ENCODE data around the gene RARB. TPM values are rescaled to one million over a fixed set of nuclear protein-coding genes. Genes with fewer than 3 reads are reported as not detected.

Gene RARB
- total RNA-seq, 1 donor from 2014 or later, result 20.3 TPM

DNA sequence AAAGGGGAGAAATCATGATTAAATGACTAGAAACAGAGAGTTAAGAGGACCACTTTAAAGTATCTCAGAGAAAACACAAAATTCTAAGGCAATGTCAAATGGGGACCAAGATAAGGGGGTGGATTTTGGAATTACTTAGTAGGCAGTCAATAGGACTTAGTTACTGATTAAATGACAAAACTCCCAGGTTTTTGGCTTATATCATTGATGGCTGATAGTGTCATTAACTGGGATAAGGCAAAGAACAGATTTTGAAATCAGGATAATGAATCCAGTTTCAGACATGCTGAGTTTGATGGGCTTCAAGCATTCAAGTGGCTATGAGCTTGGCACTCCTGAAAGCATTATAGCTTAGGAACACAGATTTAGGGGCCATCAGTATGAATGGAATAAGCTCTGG, 182.7 kb downstream of the RARB start:
- DNase-seq (ENCODE audit: low spot score), result no peak
- intact Hi-C loops (cut with DNase I), result no loop called here

DNA sequence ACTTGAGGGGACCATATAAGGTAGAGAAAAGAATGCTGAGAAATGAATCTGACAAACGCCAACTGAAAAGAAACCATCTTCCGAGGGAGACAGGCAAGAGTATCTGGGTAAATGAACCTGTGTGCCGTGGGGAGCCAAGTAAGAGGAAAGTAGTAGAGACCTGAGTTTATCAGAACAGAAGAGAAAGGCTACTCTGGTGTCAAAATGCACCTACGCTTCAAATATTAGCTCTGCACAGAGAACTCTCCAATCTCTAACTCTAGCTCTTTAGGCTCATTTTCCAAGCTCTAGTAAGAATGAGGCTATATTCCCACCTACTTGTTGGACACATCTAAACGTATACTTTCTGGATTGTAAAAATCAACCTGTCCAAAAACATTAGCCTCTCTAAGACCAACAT, 183.1 kb downstream of the RARB start:
- intact Hi-C loops (cut with DNase I), result no loop called here
- DNase-seq (ENCODE audit: low spot score), result no peak

DNA sequence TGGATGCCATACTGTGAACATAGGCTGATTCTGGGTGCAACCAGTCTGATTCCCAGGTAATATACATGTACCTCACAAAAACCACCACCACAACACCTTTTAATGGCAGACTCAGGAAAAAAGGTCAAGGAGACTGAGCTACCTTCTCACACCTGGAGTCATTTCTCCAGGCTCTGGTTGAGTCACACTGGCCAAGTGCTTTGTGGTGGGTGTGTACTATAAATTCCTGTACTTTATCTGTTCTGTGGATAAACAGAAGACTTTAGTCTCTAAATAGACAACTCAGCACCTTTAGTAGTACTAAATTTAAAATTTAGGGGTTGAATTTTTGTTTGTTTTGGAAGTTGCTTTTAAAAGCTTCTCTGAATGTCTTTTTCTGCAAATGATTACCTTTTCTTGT, 190.0 kb downstream of the RARB start:
- no peak for DNase-seq (ENCODE audit: low spot score)
- intact Hi-C loops (cut with DNase I), result no loop called here

DNA sequence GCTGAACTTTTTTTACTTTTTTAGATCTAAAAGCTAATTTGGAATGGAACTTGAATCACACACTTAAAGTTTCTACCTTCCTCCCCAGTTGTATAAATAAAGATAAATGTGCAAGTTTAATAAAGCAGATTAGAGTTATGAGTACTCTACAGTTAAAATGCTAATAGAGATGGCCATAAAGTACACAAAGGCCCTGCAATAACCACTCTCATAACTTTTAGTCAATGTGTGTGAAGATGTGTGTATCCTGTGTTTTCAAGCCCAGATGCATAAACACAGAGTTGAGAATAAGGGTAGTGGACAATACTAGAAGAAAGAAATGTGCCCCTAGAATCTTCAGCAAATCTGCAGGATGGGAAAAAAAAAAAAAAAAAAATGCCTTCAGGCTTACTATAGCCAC, 191.3 kb downstream of the RARB start:
- no peak for DNase-seq (ENCODE audit: low spot score)
- intact Hi-C loops (cut with DNase I), result no loop called here

DNA sequence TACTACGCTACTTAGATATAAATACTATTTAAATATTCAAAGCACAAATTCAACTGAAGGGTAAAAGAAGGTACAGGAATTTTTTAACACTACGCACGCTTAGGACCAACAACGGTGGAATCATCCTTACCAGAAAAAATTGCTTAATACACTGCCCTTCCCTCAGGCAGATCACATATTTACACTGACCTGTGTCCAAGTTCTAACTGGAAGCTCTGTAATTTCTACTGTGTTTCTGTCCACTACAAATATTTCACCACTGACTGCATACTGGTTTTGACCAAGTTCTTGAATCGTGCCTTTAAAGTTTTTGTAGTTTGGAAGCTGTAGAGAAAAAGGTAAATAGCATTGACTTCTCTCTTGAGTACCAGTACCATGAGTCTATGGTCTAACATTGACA, 192.4 kb downstream of the RARB start:
- intact Hi-C loops (cut with DNase I), result no loop called here

DNA sequence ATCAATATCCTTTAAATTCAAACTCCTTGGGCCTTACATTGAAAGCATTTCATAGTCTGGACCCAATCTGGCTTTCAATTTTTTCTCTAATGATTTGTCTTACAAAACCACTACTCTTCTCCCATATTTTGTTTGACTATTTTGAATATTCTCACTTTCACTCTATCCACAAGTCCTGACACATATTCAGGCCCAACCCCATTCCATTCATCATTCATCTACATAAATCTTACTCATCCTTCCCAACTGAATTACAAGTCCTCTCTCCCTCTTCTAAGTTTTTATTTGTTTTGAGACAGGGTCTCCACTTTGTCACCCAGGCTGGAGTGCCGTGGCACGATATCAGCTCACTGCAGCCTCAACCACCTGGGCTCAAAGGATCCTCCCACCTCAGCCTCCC, 193.0 kb downstream of the RARB start:
- no peak for DNase-seq (ENCODE audit: low spot score)
- intact Hi-C loops (cut with DNase I), result no loop called here

More for the DNA sequence above, 192.4 kb downstream of the RARB start:
- no peak for DNase-seq (ENCODE audit: low spot score)

DNA sequence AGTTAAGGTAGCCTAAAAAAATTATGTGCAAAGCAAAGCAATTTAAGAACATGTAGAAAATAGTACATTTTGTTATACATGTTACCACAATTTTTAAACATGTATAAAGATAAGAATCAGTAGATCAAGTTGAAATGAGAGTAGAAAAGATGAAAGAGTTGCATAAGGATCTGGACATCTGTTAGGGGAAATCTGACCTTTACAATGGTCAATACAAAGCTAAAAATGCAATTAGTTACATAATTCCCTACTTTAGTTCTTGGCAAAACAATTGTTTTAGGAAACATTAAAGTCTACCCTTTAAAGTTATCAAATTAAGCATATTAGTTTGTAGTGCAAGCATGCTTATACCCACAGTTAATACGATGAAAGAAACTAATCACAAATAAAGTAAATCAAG, 203.9 kb downstream of the RARB start:
- DNase-seq (ENCODE audit: low spot score), result no peak
- intact Hi-C loops (cut with DNase I), result no loop called here

DNA sequence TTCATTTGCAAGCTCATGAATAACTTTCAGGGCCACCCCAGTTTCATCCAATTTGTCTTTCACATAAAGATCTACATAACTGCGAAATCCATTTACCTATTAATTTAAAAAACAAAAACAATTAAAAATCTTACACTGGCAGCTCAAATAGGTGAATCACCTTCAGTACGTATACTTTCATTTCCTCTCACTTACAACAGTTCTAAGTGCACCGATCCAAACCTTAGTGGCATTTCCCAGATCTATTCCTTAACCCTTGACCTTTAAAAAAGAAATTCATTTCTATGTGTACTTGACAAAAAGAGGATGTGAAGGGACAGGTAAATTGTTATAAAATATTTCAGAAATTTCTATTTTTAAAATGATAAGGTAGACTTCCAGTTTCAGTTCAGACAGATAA, 205.9 kb downstream of the RARB start:
- intact Hi-C loops (cut with DNase I), result no loop called here
- no peak for DNase-seq (ENCODE audit: low spot score)

DNA sequence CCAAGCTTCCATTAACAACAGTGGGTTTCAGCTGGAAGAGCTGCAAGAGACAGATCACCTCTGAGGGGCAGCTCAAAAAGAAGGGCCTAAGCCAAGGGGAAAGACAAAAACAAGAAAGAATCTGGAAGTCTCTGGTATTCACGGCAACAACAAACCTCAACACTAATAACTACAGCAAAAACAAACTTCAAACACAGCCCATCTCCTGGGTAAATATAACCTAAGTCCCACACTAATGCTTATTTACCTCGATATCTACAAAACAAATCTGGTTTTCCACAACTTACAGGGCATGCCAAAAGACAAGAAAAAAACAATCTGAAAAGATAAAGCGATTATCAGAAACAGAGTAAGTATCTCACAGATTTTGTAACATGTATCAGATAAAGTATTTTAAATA, 207.0 kb downstream of the RARB start:
- intact Hi-C loops (cut with DNase I), result no loop called here
- no peak for DNase-seq (ENCODE audit: low spot score)

Other genes with a start within 250 kb of the RARB start
- 108 TPM for gene TOP2B, start 236.6 kb downstream of the RARB start, total RNA-seq

Measured in cardiac septum (tissue), 1 donor.